Adrenal gland (tissue), 12 donors: ENCODE data around the gene SECTM1. TPM values are rescaled to one million over a fixed set of nuclear protein-coding genes. Genes with fewer than 3 reads are reported as not detected.

Experiments
- DNase-seq, 7 donors: peaks; one replicate each; pipeline ENCODE4 v3.0.0-alpha.2; 2019 to 2020
- H3K27ac ChIP-seq, 5 donors: fragments of 200-600 bp; sonication (generic) in 4 of 5; 1 replicate in 3 of 5; 2 replicates in 2 of 5; pipeline versions ENCODE4 v1.5.1 to v1.8.0; 2016 to 2020; ENCODE audit warnings: mild to moderate bottlenecking in 1 of 5
- H3K27me3 ChIP-seq: fragments of 200-600 bp; 2 replicates; pipeline ENCODE4 v1.8.0; 2021
- H3K36me3 ChIP-seq, 2 donors: fragments of 200-600 bp; replicated peaks in 1 of 2; 1 replicate in 1 of 2; 2 replicates in 1 of 2; pipeline versions ENCODE4 v1.5.1 to v1.8.0; 2018 to 2022
- H3K4me1 ChIP-seq, 2 donors: fragments of 200-600 bp; replicated peaks in 1 of 2; 1 replicate in 1 of 2; 2 replicates in 1 of 2; pipeline versions ENCODE4 v1.5.1 to v1.8.0; 2018 to 2021
- H3K4me3 ChIP-seq, 4 donors: fragments of 200-600 bp; sonication (generic) in 3 of 4; one replicate each; pipeline ENCODE4 v1.5.1; 2016 to 2018
- H3K9me3 ChIP-seq, 3 donors: fragments of 200-600 bp; sonication (generic) in 1 of 3; replicated peaks in 1 of 3; 1 replicate in 2 of 3; 2 replicates in 1 of 3; pipeline versions ENCODE4 v1.5.1 to v1.8.0; 2016 to 2021
- CTCF ChIP-seq, 6 experiments: fragments of 450-650 bp in 4 of 6; fragments of 200-600 bp in 2 of 6; sonication (generic) in 1 of 6; IDR thresholded peaks; 1 replicate in 5 of 6; 2 replicates in 1 of 6; pipeline versions ENCODE4 v1.5.1 to v1.8.0; 2016 to 2021; ENCODE audit warnings: antibody characterized with exemption in 6 of 6, mild to moderate bottlenecking in 2 of 6, moderate library complexity in 1 of 6
- POLR2A ChIP-seq, 2 donors: fragments of 450-650 bp; IDR thresholded peaks; one replicate each; pipeline ENCODE4 v1.6.1; 2017; ENCODE audit warnings: antibody characterized with exemption in 2 of 2, mild to moderate bottlenecking in 2 of 2, moderate library complexity in 1 of 2
- WGBS, 4 donors: extraction: QIAGEN DNeasy Blood & Tissue Kit in 2 of 4; methylation state at CpG; one replicate each; pipeline versions ENCODE4 v1.1.5 to v1.1.7; 2013 to 2017; 5-methylcytosine and 5-hydroxymethylcytosine counted together
- intact Hi-C, 2 donors: fragments of 100-400 bp; cut with DNase I; formaldehyde crosslinking; loops; one replicate each; pipeline versions ENCODE4 v1.14.1 to v1.15.0; 2022 to 2023
- polyA plus RNA-seq, 3 donors: library from polyadenylated mRNA; stranded (reverse); fragments of 200-250 nt in 2 of 3; fragments of 350-450 nt in 1 of 3; fragmentation: Illumina TruSeq in 1 of 3; extraction: RNeasy Lipid Tissue Mini Kit (QIAGEN cat#74804) in 1 of 3; gene quantifications; one replicate each; pipeline ENCODE4 v1.2.3, GENCODE V29; 2013 to 2014
- total RNA-seq, 9 donors: library from RNA; depleted of rRNA in 4 of 9; stranded (reverse); fragments of >200 nt in 4 of 9; fragments of 120-200 nt in 1 of 9; fragmentation: NEBNext Ultra II Directional in 1 of 9; extraction: Animal tissue kit (Norgen Biotek cat#: 25700) in 1 of 9; gene quantifications; one replicate each; pipeline versions ENCODE4 v1.1.0 to v1.2.4, GENCODE V29; 2013 to 2023
- donor health status: healthy with polysubstance abuse.
- donor health status: Bipolar disorder and iron deficiency.
- donor health status: DM: yes; HTN: yes; CAD: no.
- donor health status: DM: no; HTN: no; CAD: no.
- donor health status: DM: no; HTN: no; CAD: no.
- donor health status: DM: yes; HTN: yes; CAD: no.

The SECTM1 gene
- total and polyA plus RNA-seq, 12 donors, result 1.2 to 24.3 (median 5.9) TPM

- no peak for TF ChIP-seq POLR2A (IDR thresholded peaks at IDR 0.05)
- no peak for TF ChIP-seq CTCF (IDR thresholded peaks at IDR 0.05)
- DNase-seq, result no peak
- H3K27ac ChIP-seq, result peak overlapping the region in 3 of 5 donors; percentile 97 to 100 (median 97)
- 66 to 81% (median 74%) methylated on average over 3 to 6 of the region's 6 CpGs for WGBS, 4 donors
- intact Hi-C loops, result no loop called here
- H3K4me1 ChIP-seq, result peaks cover 50 to 73% of the 10 kb centered on the region in 2 donors
- no peaks in the 10 kb centered on the region for H3K9me3 ChIP-seq
- peaks cover 0 to 20% of the 10 kb centered on the region in 2 donors for H3K36me3 ChIP-seq
- no peak overlapping the region for H3K4me3 ChIP-seq
- H3K27me3 ChIP-seq, result no peaks in the 10 kb centered on the region
Observed at GRCh38 chr17:82271401-82271800, 62.2 kb downstream of the SECTM1 start.

Other genes starting within 250 kb of the SECTM1 start
- 100 to 1,000 TPM in 3 of 9 donors, 10 to 100 TPM in 6; 46.1 to 276 (median 81.8) TPM for gene FASN, start 235.5 kb downstream of the SECTM1 start, total RNA-seq
- 100 to 1,000 TPM in 1 of 3 donors, 10 to 100 TPM in 2; 18.9 to 273 (median 59.0) TPM for gene FASN, start 235.5 kb downstream of the SECTM1 start, polyA plus RNA-seq
- gene CCDC57, start 120.9 kb downstream of the SECTM1 start, total RNA-seq, result 10 to 100 TPM; 12.2 to 51.3 (median 25.1) TPM
- 100 to 1,000 TPM in 2 of 3 donors, 1 to 10 TPM in 1; 7.1 to 275 (median 129) TPM for gene CCDC57, start 120.9 kb downstream of the SECTM1 start, polyA plus RNA-seq
- 10 to 100 TPM in 8 of 9 donors, 1 to 10 TPM in 1; 5.3 to 58.6 (median 36.7) TPM for gene SLC16A3, start 104.7 kb downstream of the SECTM1 start, total RNA-seq
- gene SLC16A3, start 104.7 kb downstream of the SECTM1 start, polyA plus RNA-seq, result 10 to 100 TPM in 2 of 3 donors, 1 to 10 TPM in 1; 2.7 to 14.4 (median 10.5) TPM
- gene CSNK1D, start 60.1 kb downstream of the SECTM1 start, total RNA-seq, result 100 to 1,000 TPM in 4 of 9 donors, 10 to 100 TPM in 5; 23.7 to 185 (median 70.0) TPM
- 100 to 1,000 TPM; 126 to 171 (median 153) TPM for gene CSNK1D, start 60.1 kb downstream of the SECTM1 start, polyA plus RNA-seq
- gene CD7, start 16.2 kb downstream of the SECTM1 start, total RNA-seq, result 1 to 10 TPM in 6 of 9 donors, under 1 TPM in 2, not detected in 1; 0.11 to 4.1 (median 1.6) TPM
- gene CD7, start 16.2 kb downstream of the SECTM1 start, polyA plus RNA-seq, result 1 to 10 TPM in 2 of 3 donors, not detected in 1; 1.1 to 4.2 TPM
- under 1 TPM in 1 of 9 donors, not detected in 8; 0.26 TPM for gene TEX19, start 25.5 kb upstream of the SECTM1 start, total RNA-seq
- not detected for gene TEX19, start 25.5 kb upstream of the SECTM1 start, polyA plus RNA-seq
- gene UTS2R, start 38.0 kb upstream of the SECTM1 start, total RNA-seq, result not detected
- gene UTS2R, start 38.0 kb upstream of the SECTM1 start, polyA plus RNA-seq, result not detected
- gene HEXD, start 84.6 kb upstream of the SECTM1 start, total RNA-seq, result 100 to 1,000 TPM in 1 of 9 donors, 10 to 100 TPM in 8; 16.2 to 104 (median 39.7) TPM
- 100 to 1,000 TPM in 2 of 3 donors, 1 to 10 TPM in 1; 8.9 to 292 (median 198) TPM for gene HEXD, start 84.6 kb upstream of the SECTM1 start, polyA plus RNA-seq
- gene OGFOD3, start 84.8 kb upstream of the SECTM1 start, total RNA-seq, result 100 to 1,000 TPM in 1 of 9 donors, 10 to 100 TPM in 8; 19.1 to 131 (median 52.6) TPM
- 10 to 100 TPM; 17.9 to 39.8 (median 34.1) TPM for gene OGFOD3, start 84.8 kb upstream of the SECTM1 start, polyA plus RNA-seq
- 100 to 1,000 TPM in 3 of 9 donors, 10 to 100 TPM in 6; 34.6 to 160 (median 83.9) TPM for gene CYBC1, start 117.0 kb upstream of the SECTM1 start, total RNA-seq
- 10 to 100 TPM; 38.9 to 73.9 (median 61.2) TPM for gene CYBC1, start 117.0 kb upstream of the SECTM1 start, polyA plus RNA-seq
- gene NARF, start 125.0 kb upstream of the SECTM1 start, total RNA-seq, result 10 to 100 TPM; 21.8 to 65.6 (median 52.0) TPM
- 100 to 1,000 TPM in 2 of 3 donors, 10 to 100 TPM in 1; 26.3 to 198 (median 116) TPM for gene NARF, start 125.0 kb upstream of the SECTM1 start, polyA plus RNA-seq
- gene FOXK2, start 186.0 kb upstream of the SECTM1 start, total RNA-seq, result 100 to 1,000 TPM in 1 of 9 donors, 10 to 100 TPM in 8; 30.5 to 138 (median 50.0) TPM
- 10 to 100 TPM; 33.2 to 43.0 (median 38.9) TPM for gene FOXK2, start 186.0 kb upstream of the SECTM1 start, polyA plus RNA-seq